HEK293 (cell line): ENCODE data around the gene TMEM184B.

Experiments used
- KLF10 ChIP-seq: fragments of 450-650 bp; IDR thresholded peaks from 2 replicates; pipeline ENCODE4 v1.5.1; 2018; ENCODE audit warnings: missing biosample characterization, mild to moderate bottlenecking, missing genetic modification characterization
- KLF9 ChIP-seq: fragments of 450-650 bp; formaldehyde crosslinking; IDR thresholded peaks from 2 replicates; pipeline ENCODE4 v1.5.1; 2016; ENCODE audit warnings: missing biosample characterization, missing genetic modification characterization, low read depth
- SP3 ChIP-seq: fragments of 450-650 bp; formaldehyde crosslinking; IDR thresholded peaks from 2 replicates; pipeline ENCODE4 v1.5.1; 2016; ENCODE audit warnings: missing biosample characterization, missing genetic modification characterization
- YY1 ChIP-seq: fragments of 450-650 bp; formaldehyde crosslinking; IDR thresholded peaks from 2 replicates; pipeline ENCODE4 v1.5.1; 2018; ENCODE audit warnings: missing biosample characterization, missing genetic modification characterization
- ZBTB1 ChIP-seq: fragments of 450-650 bp; formaldehyde crosslinking; IDR thresholded peaks from 2 replicates; pipeline ENCODE4 v1.5.1; 2016; ENCODE audit warnings: missing biosample characterization, missing genetic modification characterization
- ZNF19 ChIP-seq: fragments of 450-650 bp; formaldehyde crosslinking; IDR thresholded peaks from 2 replicates; pipeline ENCODE4; 2016; ENCODE audit warnings: missing biosample characterization, missing genetic modification characterization, low read depth
- ZNF423 ChIP-seq: fragments of 450-650 bp; formaldehyde crosslinking; IDR thresholded peaks from 2 replicates; pipeline ENCODE4 v1.5.1; 2016; ENCODE audit warnings: missing biosample characterization, missing genetic modification characterization
- TF ChIP-seq, protein P1 (sequence below): fragments of 450-650 bp; formaldehyde crosslinking; IDR thresholded peaks from 2 replicates; pipeline ENCODE4 v1.5.1; 2016; ENCODE audit warnings: missing biosample characterization, missing genetic modification characterization, low read depth
- TF ChIP-seq, protein P2 (sequence below): fragments of 450-650 bp; formaldehyde crosslinking; IDR thresholded peaks from 2 replicates; pipeline ENCODE4 v1.5.1; 2016; ENCODE audit warnings: missing biosample characterization, missing genetic modification characterization
- TF ChIP-seq, protein P3 (sequence below): fragments of 450-650 bp; formaldehyde crosslinking; IDR thresholded peaks from 2 replicates; pipeline ENCODE4 v1.5.1; 2017; ENCODE audit warnings: missing biosample characterization, missing genetic modification characterization
- TF ChIP-seq, protein P4 (sequence below): fragments of 450-650 bp; formaldehyde crosslinking; IDR thresholded peaks from 2 replicates; pipeline ENCODE4 v1.5.1; 2016; ENCODE audit warnings: missing biosample characterization, missing genetic modification characterization
- TF ChIP-seq, protein P5 (sequence below): fragments of 450-650 bp; formaldehyde crosslinking; IDR thresholded peaks from 2 replicates; pipeline ENCODE4 v1.5.1; 2016; ENCODE audit warnings: missing biosample characterization, missing genetic modification characterization
- TF ChIP-seq, protein P6 (sequence below): sonication (generic); formaldehyde crosslinking; IDR thresholded peaks from 2 replicates; pipeline ENCODE4 v1.8.1; 2022; ENCODE audit warnings: mild to moderate bottlenecking, moderate library complexity, missing genetic modification reagents

DNA sequence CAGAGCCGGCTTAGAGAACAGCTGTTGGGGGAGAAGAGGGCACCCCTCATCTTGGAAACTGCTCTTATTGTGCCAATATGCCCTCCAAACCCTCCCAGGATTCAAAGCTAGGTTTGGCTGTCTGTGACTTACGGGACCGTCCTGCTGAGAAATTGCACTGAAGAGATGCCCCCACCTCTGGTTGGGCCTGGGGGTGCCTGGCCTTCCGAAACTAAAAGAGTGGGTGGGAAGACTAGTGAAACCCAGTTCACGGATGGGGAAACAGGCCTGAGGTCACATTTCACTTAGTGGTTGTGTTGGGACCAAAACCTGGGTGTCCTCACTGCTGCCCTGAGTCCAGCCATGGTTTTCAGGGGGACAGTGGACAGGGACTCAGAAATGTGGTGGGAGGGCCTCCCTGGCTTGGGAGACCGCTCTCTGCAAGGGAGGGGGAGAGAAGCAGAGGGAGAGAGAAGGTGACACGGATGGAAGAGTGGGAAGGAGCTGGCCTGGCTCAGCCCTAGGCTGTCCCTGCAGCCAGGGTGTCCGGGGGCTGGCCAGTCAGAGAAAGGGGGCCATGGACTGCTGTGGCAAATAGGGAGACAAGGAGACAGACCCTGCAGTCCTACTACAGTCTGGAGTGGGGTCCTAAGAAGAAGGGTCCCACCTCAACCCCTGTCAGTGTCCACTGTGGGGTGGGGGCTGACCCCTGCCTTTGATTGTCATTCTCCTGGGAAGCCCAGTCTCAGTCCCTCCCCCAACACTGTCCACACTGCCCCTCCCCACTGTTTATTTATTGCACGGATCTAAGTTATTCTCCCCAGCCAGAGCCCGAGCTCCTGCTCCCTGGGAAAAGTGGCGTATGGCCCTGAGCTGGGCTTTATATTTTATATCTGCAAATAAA, 57.4 kb downstream of the TMEM184B start:
- TF ChIP-seq ZNF423 (tag by site-specific recombination) (no peak), KLF9 (tag by site-specific recombination) (no peak), ZBTB1 (tag by site-specific recombination) (no peak), YY1 (no peak), KLF10 (tag by site-specific recombination) (no peak), SP3 (tag by site-specific recombination) (no peak), ZNF19 (tag by site-specific recombination) (no peak)
- TF ChIP-seq, protein P1, sequence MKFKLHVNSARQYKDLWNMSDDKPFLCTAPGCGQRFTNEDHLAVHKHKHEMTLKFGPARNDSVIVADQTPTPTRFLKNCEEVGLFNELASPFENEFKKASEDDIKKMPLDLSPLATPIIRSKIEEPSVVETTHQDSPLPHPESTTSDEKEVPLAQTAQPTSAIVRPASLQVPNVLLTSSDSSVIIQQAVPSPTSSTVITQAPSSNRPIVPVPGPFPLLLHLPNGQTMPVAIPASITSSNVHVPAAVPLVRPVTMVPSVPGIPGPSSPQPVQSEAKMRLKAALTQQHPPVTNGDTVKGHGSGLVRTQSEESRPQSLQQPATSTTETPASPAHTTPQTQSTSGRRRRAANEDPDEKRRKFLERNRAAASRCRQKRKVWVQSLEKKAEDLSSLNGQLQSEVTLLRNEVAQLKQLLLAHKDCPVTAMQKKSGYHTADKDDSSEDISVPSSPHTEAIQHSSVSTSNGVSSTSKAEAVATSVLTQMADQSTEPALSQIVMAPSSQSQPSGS (tag by site-specific recombination) = no peak
- TF ChIP-seq, protein P2, sequence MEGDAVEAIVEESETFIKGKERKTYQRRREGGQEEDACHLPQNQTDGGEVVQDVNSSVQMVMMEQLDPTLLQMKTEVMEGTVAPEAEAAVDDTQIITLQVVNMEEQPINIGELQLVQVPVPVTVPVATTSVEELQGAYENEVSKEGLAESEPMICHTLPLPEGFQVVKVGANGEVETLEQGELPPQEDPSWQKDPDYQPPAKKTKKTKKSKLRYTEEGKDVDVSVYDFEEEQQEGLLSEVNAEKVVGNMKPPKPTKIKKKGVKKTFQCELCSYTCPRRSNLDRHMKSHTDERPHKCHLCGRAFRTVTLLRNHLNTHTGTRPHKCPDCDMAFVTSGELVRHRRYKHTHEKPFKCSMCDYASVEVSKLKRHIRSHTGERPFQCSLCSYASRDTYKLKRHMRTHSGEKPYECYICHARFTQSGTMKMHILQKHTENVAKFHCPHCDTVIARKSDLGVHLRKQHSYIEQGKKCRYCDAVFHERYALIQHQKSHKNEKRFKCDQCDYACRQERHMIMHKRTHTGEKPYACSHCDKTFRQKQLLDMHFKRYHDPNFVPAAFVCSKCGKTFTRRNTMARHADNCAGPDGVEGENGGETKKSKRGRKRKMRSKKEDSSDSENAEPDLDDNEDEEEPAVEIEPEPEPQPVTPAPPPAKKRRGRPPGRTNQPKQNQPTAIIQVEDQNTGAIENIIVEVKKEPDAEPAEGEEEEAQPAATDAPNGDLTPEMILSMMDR = no peak
- TF ChIP-seq, protein P3, sequence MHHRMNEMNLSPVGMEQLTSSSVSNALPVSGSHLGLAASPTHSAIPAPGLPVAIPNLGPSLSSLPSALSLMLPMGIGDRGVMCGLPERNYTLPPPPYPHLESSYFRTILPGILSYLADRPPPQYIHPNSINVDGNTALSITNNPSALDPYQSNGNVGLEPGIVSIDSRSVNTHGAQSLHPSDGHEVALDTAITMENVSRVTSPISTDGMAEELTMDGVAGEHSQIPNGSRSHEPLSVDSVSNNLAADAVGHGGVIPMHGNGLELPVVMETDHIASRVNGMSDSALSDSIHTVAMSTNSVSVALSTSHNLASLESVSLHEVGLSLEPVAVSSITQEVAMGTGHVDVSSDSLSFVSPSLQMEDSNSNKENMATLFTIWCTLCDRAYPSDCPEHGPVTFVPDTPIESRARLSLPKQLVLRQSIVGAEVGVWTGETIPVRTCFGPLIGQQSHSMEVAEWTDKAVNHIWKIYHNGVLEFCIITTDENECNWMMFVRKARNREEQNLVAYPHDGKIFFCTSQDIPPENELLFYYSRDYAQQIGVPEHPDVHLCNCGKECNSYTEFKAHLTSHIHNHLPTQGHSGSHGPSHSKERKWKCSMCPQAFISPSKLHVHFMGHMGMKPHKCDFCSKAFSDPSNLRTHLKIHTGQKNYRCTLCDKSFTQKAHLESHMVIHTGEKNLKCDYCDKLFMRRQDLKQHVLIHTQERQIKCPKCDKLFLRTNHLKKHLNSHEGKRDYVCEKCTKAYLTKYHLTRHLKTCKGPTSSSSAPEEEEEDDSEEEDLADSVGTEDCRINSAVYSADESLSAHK (tag by site-specific recombination) = no peak
- TF ChIP-seq, protein P4, sequence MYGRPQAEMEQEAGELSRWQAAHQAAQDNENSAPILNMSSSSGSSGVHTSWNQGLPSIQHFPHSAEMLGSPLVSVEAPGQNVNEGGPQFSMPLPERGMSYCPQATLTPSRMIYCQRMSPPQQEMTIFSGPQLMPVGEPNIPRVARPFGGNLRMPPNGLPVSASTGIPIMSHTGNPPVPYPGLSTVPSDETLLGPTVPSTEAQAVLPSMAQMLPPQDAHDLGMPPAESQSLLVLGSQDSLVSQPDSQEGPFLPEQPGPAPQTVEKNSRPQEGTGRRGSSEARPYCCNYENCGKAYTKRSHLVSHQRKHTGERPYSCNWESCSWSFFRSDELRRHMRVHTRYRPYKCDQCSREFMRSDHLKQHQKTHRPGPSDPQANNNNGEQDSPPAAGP = no peak
- TF ChIP-seq, protein P5, sequence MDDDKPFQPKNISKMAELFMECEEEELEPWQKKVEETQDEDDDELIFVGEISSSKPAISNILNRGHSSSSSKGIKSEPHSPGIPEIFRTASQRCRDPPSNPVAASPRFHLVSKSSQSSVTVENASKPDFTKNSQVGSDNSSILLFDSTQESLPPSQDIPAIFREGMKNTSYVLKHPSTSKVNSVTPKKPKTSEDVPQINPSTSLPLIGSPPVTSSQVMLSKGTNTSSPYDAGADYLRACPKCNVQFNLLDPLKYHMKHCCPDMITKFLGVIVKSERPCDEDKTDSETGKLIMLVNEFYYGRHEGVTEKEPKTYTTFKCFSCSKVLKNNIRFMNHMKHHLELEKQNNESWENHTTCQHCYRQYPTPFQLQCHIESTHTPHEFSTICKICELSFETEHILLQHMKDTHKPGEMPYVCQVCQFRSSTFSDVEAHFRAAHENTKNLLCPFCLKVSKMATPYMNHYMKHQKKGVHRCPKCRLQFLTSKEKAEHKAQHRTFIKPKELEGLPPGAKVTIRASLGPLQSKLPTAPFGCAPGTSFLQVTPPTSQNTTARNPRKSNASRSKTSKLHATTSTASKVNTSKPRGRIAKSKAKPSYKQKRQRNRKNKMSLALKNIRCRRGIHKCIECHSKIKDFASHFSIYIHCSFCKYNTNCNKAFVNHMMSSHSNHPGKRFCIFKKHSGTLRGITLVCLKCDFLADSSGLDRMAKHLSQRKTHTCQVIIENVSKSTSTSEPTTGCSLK (tag by site-specific recombination) = no peak
- TF ChIP-seq, protein P6, sequence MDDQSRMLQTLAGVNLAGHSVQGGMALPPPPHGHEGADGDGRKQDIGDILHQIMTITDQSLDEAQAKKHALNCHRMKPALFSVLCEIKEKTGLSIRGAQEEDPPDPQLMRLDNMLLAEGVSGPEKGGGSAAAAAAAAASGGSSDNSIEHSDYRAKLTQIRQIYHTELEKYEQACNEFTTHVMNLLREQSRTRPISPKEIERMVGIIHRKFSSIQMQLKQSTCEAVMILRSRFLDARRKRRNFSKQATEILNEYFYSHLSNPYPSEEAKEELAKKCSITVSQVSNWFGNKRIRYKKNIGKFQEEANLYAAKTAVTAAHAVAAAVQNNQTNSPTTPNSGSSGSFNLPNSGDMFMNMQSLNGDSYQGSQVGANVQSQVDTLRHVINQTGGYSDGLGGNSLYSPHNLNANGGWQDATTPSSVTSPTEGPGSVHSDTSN (CRISPR knock-in tag) = no peak
